Astrocyte of the spinal cord (primary cell): ENCODE data around the gene ACVR1B.

Experiments
- DNase-seq: peaks from one replicate; pipeline ENCODE4 v3.0.0; 2011; ENCODE audit warnings: low read depth, low spot score
- H3K4me3 ChIP-seq: 2 replicates; pipeline ENCODE4 v1.5.1; 2011; ENCODE audit warnings: low read depth, mild to moderate bottlenecking, low read length, moderate library complexity
- CTCF ChIP-seq: IDR thresholded peaks from 2 replicates; pipeline ENCODE4 v1.5.1; 2012; ENCODE audit warnings: low read depth, mild to moderate bottlenecking, low read length, inconsistent platforms
- in situ Hi-C: cut with HindIII; loops from 2 replicates; pipeline ENCODE4 v1.10.0; 2017; ENCODE audit warnings: low sequenced_read_pairs

Gene ACVR1B

GRCh38 chr12:51907083-51907855 is 44.2 kb upstream of the ACVR1B start, which contains the start of gene ACVRL1:
TSS of gene ACVRL1 (plus strand) at chr12:51907504. CDS start at chr12:51912475, 4,971 bp downstream.
- no peak for DNase-seq
- TF ChIP-seq CTCF, result no peak
- peak within 1 kb of the TSS; percentile 35 for H3K4me3 ChIP-seq
- in situ Hi-C loops, result no loop called here

DNA sequence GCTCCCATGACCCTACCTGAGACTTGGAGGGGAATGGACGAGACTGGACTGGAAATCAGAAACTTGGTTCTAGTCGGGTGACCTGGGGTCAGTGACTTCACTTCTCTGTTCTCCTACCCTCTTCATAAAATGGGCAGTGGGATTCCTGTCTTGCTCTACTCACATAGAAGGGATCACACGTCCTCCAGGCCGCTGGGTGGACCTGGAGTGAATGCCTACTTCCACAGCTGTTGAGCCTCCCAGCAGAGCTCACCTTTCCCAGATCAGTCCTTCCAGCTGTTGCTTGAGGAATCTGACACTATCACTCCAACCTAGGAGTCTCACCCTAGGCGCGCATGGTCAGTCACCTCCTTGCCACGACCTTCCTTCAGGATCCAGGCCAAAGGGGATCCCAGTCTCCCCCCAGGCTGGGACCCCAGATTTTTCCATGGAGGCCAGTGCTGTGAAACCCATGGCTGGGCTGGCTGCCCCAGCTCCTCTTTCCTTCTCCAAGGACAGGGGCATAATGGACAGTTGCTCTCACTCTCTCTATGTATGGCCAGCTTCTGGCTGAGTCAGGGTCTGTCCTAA is 43.6 kb upstream of the ACVR1B start:
- in situ Hi-C loops, result no loop called here

DNA sequence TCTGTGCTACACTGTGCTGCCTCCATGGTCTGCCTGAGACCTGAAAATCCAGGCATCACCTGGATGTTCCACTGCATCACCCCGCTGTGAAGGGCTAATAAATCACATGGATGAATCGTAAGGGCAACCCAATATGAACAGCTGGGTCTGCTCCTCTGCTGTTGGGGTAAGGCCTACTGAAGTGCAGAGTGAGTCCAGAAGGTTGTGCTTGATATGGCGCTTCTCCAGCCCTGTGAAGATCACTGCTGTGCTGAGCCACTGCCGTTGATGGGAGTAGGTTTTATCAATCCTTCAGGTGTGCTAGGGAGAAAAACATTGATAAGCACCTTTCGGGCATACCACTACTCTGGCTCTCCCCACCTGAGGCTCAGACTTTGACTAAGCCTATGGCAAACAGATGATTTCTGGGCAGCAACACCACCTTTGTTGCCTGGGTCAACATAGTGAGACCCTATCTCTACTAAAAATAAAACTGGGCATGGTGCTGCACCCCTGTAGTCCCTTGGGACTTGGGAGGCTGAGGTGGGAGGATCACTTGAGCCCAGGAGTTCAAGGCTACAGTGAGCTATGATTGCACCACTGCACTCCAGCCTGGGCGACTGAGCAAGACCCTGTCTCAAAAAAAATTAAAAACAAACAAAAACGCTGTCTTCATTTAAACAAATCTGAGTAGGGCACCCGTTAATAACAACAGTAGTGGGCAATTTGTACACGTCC is 42.5 kb upstream of the ACVR1B start:
- in situ Hi-C loops, result no loop called here
- TF ChIP-seq CTCF, result no peak
- DNase-seq, result no peak
- H3K4me3 ChIP-seq, result no peak overlapping the region

More for the DNA sequence above, 43.6 kb upstream of the ACVR1B start:
- DNase-seq, result no peak
- TF ChIP-seq CTCF, result no peak
- peak overlapping the region; percentile 35 for H3K4me3 ChIP-seq

DNA sequence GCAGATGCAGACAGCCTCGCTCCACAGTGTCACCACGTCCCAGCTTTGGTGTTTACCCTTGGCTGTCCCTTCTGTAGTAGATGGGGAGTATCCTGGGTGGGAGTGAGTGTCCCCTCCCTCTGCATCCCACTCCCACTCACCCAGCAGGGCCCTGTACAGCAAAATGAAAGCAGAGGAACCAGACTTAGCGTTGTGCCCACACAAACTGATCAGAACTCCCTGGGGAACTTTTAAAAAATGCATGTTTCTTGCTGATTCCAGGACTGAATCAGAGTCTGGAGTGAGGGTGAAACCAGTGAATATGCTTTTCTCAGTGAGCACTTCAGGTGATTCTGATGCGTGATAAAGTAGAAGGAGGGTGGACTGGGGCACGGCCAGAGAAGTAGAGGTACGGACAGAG is 41.3 kb upstream of the ACVR1B start:
- no peak overlapping the region for H3K4me3 ChIP-seq
- no peak for TF ChIP-seq CTCF
- DNase-seq, result no peak
- in situ Hi-C loops, result no loop called here

DNA sequence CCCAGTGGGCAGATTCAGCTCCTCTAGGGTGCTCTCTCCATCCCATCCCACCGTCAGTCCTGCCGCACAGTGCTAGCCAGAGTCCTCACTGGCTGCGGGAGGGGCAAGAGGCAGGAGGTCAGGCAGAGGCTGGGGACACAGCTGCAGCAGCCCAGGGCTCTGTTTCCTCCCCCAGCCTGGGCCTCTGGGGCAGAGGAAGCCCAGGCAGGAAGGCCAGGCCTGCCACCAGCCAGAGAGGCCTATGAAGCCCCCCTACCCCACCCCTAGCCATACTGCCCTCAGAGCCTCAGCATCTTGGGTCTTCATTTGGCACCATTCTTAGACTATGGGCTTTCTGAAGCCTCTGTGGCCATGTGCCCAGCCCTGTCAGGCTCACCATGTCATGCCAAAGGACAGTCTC is 40.8 kb upstream of the ACVR1B start:
- TF ChIP-seq CTCF, result no peak
- no peak overlapping the region for H3K4me3 ChIP-seq
- in situ Hi-C loops, result no loop called here
- no peak for DNase-seq

GRCh38 chr12:51911307-51911706 is 40.2 kb upstream of the ACVR1B start:
- no peak for TF ChIP-seq CTCF
- no peak for DNase-seq
- in situ Hi-C loops, result no loop called here
- no peak overlapping the region for H3K4me3 ChIP-seq
